MCF 10A (cell line): ENCODE results near the gene GUCA1A. TPM values are rescaled to one million over a fixed set of nuclear protein-coding genes. Genes with fewer than 3 reads are reported as not detected.

Experiments used
- BruUV-seq: library from RNA; stranded (reverse); fragments of 400-500 nt; replicated peaks from 2 replicates; lab custom pipeline; 2021; lab: Mats Ljungman, UMichigan
- CTCF ChIA-PET: fragments of 300-600 bp; sonication (Branson Sonifier 250); formaldehyde crosslinking; extraction: SDS; loops from one replicate; lab custom pipeline; 2021; ENCODE audit warnings: antibody characterized with exemption, inconsistent platforms; lab: Yijun Ruan, JAX
- POLR2A ChIA-PET: fragments of 300-600, 350-650 bp; sonication (Branson Sonifier 250); formaldehyde crosslinking; extraction: SDS; loops from one replicate; lab custom pipeline; 2020; ENCODE audit warnings: antibody characterized with exemption, inconsistent platforms; lab: Yijun Ruan, JAX
- DNase-seq: peaks from one replicate; pipeline ENCODE4 v3.0.0-alpha.2; 2018; ENCODE audit not compliant: unreplicated experiment
- H3K27ac Mint-ChIP-seq: one replicate; pipeline ENCODE4 v1.8.0; 2022; ENCODE audit warnings: mild to moderate bottlenecking, low read depth, mixed read lengths; ENCODE audit not compliant: unreplicated experiment
- H3K27me3 Mint-ChIP-seq: one replicate; pipeline ENCODE4 v1.8.0; 2022; ENCODE audit warnings: mixed read lengths; ENCODE audit not compliant: insufficient read depth, unreplicated experiment
- H3K36me3 Mint-ChIP-seq: one replicate; pipeline ENCODE4 v1.8.0; 2022; ENCODE audit warnings: mild to moderate bottlenecking, moderate library complexity, mixed read lengths; ENCODE audit not compliant: insufficient read depth, unreplicated experiment
- H3K4me1 Mint-ChIP-seq: one replicate; pipeline ENCODE4 v1.8.0; 2022; ENCODE audit warnings: mixed read lengths; ENCODE audit not compliant: insufficient read depth, unreplicated experiment
- H3K4me3 Mint-ChIP-seq: one replicate; pipeline ENCODE4 v1.8.0; 2022; ENCODE audit warnings: mild to moderate bottlenecking, moderate library complexity, mixed read lengths; ENCODE audit not compliant: unreplicated experiment
- H3K9me3 Mint-ChIP-seq: one replicate; pipeline ENCODE4 v1.8.0; 2022; ENCODE audit warnings: mixed read lengths; ENCODE audit not compliant: unreplicated experiment
- CTCF ChIP-seq: fragments of 200-600 bp; IDR thresholded peaks from one replicate; pipeline ENCODE4 v1.8.0; 2022; ENCODE audit warnings: antibody characterized with exemption, mild to moderate bottlenecking; ENCODE audit not compliant: unreplicated experiment
- intact Hi-C: fragments of 100-400 bp; cut with micrococcal nuclease; formaldehyde crosslinking; loops from 2 replicates; pipeline ENCODE4 v1.14.1; 2022
- total RNA-seq: library from RNA; stranded (reverse); gene quantifications from 2 replicates; pipeline ENCODE4 v1.2.3, GENCODE V29; 2022

Gene GUCA1A
- total RNA-seq, 1 experiment from 2014 or later = not detected

- CTCF ChIA-PET = interaction anchor here (1.0 to 1.5 kb wide), 2 partner anchors 52 to 66 kb away, joined by 3 to 4 read pairs; no protein-coding TSS in a partner anchor
Observed at GRCh38 chr6:42141603-42142117, 31.5 kb upstream of the GUCA1A start.

GRCh38 chr6:42142118-42142835 lies 30.9 kb upstream of the GUCA1A start, which contains the start of gene C6orf132:
TSS of gene C6orf132 (minus strand) at chr6:42142620. CDS start at chr6:42142444, 176 bp downstream.
- ChIA-PET POLR2A (interaction anchor here (0.6 to 5.8 kb wide), 23 partner anchors 16 to 567 kb away, joined by 3 to 60 read pairs (median 4); partner anchors contain the start of genes BYSL, MED20, TAF8 and UBR2), CTCF (interaction anchor here (0.5 to 1.5 kb wide), 9 partner anchors 11 to 1605 kb away, joined by 3 to 5 read pairs (median 3); no protein-coding TSS in a partner anchor)
- no TSS peak for BruUV-seq
- DNase-seq = peak; percentile 63
- intact Hi-C loops = no loop called here
- peaks cover 2% of the 10 kb centered on the region for H3K36me3 Mint-ChIP-seq
- H3K9me3 Mint-ChIP-seq = no peaks in the 10 kb centered on the region
- no peak for TF ChIP-seq CTCF
- H3K27ac Mint-ChIP-seq = peak within 1 kb of the TSS; percentile 55
- peak within 1 kb of the TSS; percentile 66 for H3K4me3 Mint-ChIP-seq
- H3K4me1 Mint-ChIP-seq = peaks cover 22% of the 10 kb centered on the region
- H3K27me3 Mint-ChIP-seq = no peaks in the 10 kb centered on the region

More at GRCh38 chr6:42141603-42142117, 31.5 kb upstream of the GUCA1A start:
- Mint-ChIP-seq H3K4me3 (peak overlapping the region; percentile 66), H3K36me3 (peaks cover 7% of the 10 kb centered on the region), H3K9me3 (no peaks in the 10 kb centered on the region), H3K27me3 (no peaks in the 10 kb centered on the region), H3K27ac (peak overlapping the region; percentile 55), H3K4me1 (peaks cover 28% of the 10 kb centered on the region)
- BruUV-seq = no TSS peak
- intact Hi-C loops = loop anchor here (2.0 kb wide), 2 partner anchors 23 to 43 kb away; no protein-coding TSS in a partner anchor
- peak; percentile 38 for DNase-seq
- POLR2A ChIA-PET = interaction anchor here (1.1 to 5.8 kb wide), 7 partner anchors 19 to 354 kb away, joined by 3 to 60 read pairs (median 15); partner anchors contain the start of genes TAF8 and TOMM6
- no peak for TF ChIP-seq CTCF

GRCh38 chr6:42147138-42147562 lies 26.0 kb upstream of the GUCA1A start:
- Mint-ChIP-seq H3K27me3 (no peaks in the 10 kb centered on the region), H3K36me3 (no peaks in the 10 kb centered on the region), H3K4me3 (no peak overlapping the region), H3K9me3 (no peaks in the 10 kb centered on the region), H3K4me1 (no peaks in the 10 kb centered on the region), H3K27ac (no peak overlapping the region)
- no TSS peak for BruUV-seq
- no peak for TF ChIP-seq CTCF
- POLR2A ChIA-PET = no interaction called here
- CTCF ChIA-PET = interaction anchor here (1.1 to 1.6 kb wide), 2 partner anchors 20 to 25 kb away, joined by 3 read pairs; no protein-coding TSS in a partner anchor
- no peak for DNase-seq
- intact Hi-C loops = no loop called here

GRCh38 chr6:42148058-42148457 lies 25.1 kb upstream of the GUCA1A start:
- intact Hi-C loops = no loop called here
- POLR2A ChIA-PET = interaction anchor here (1.2 to 1.4 kb wide), 2 partner anchors 16 to 66 kb away, joined by 3 to 5 read pairs; no protein-coding TSS in a partner anchor
- CTCF ChIA-PET = interaction anchor here (0.6 to 1.6 kb wide), 7 partner anchors 8 to 155 kb away, joined by 3 to 5 read pairs (median 3); no protein-coding TSS in a partner anchor

More at GRCh38 chr6:42148058-42148457, 25.1 kb upstream of the GUCA1A start:
- DNase-seq = no peak
- H3K27ac Mint-ChIP-seq = no peak overlapping the region
- no peak for TF ChIP-seq CTCF
- no TSS peak for BruUV-seq
- no peak overlapping the region for H3K4me3 Mint-ChIP-seq
- H3K36me3 Mint-ChIP-seq = no peaks in the 10 kb centered on the region
- no peaks in the 10 kb centered on the region for H3K27me3 Mint-ChIP-seq
- no peaks in the 10 kb centered on the region for H3K9me3 Mint-ChIP-seq
- H3K4me1 Mint-ChIP-seq = no peaks in the 10 kb centered on the region
